Osteocyte (in vitro differentiated cells): Measurements from ENCODE around the gene MYO18B. TPM values are rescaled to one million over a fixed set of nuclear protein-coding genes. Genes with fewer than 3 reads are reported as not detected.
A peak's percentile ranks its signal among the peaks of the same experiment; 100 is the strongest.

ENCODE experiments used
- DNase-seq: peaks from one replicate; pipeline ENCODE4 v3.0.0; 2021; ENCODE audit warnings: mixed read lengths; ENCODE audit not compliant: unreplicated experiment; ENCODE audit errors: extremely low spot score
- H3K27ac Mint-ChIP-seq: one replicate; pipeline ENCODE4 v1.8.0; 2021; ENCODE audit warnings: mild to moderate bottlenecking, mixed read lengths; ENCODE audit not compliant: unreplicated experiment
- H3K27me3 Mint-ChIP-seq: one replicate; pipeline ENCODE4 v1.8.0; 2021; ENCODE audit warnings: mixed read lengths; ENCODE audit not compliant: unreplicated experiment
- H3K36me3 Mint-ChIP-seq: one replicate; pipeline ENCODE4 v1.8.0; 2021; ENCODE audit warnings: mixed read lengths; ENCODE audit not compliant: unreplicated experiment
- H3K4me1 Mint-ChIP-seq: one replicate; pipeline ENCODE4 v1.8.0; 2021; ENCODE audit warnings: mixed read lengths; ENCODE audit not compliant: unreplicated experiment
- H3K4me3 Mint-ChIP-seq: one replicate; pipeline ENCODE4 v1.8.0; 2021; ENCODE audit warnings: mild to moderate bottlenecking, moderate library complexity, mixed read lengths; ENCODE audit not compliant: unreplicated experiment
- H3K9me3 Mint-ChIP-seq: one replicate; pipeline ENCODE4 v1.8.0; 2021; ENCODE audit warnings: mixed read lengths; ENCODE audit not compliant: unreplicated experiment
- CTCF ChIP-seq: fragments of 200-600 bp; sonication (generic); IDR thresholded peaks from 2 replicates; pipeline ENCODE4 v1.5.0; 2021; ENCODE audit warnings: antibody characterized with exemption, mild to moderate bottlenecking, moderate library complexity
- total RNA-seq: library from RNA; stranded (reverse); gene quantifications from 2 replicates; pipeline ENCODE4 v1.2.1, GENCODE V29; 2021

MYO18B gene
- total RNA-seq, 1 donor from 2014 or later: not detected

DNA sequence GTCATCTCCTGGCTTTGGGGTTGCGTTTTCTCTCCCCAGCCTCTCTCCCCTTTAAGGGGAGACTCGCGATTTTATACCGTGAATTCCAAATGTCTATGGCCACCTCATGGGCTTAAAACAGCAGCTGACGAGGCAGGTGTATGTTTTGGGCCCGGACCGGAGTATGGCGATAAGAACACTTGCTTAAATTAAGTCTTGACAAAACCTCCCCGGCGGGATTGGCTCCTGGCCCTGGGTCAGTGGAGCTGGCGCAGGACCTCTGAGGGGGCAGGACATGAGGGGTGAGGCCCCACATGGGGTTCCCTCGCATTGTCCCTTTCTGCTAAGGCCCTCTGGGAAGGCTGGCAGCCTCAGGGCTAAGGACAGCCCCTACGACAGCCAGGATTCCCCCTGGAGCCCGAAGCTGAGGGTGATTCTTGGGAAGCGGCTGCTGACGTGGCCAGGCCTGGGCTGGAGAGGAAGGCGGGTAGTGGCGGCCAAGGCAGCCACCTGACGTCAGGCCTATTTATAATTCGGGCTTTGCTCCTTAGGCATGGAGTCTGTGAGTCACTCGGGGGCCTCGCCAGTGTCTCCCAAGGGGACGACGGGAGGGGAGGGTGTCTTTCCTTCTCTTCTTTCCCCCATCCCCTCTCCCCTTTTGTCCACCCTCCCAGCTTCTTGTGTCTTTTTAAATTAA is 12.7 kb downstream of the MYO18B start:
- Mint-ChIP-seq H3K9me3 (no peaks in the 10 kb centered on the region), H3K27ac (no peak overlapping the region), H3K27me3 (no peaks in the 10 kb centered on the region), H3K36me3 (no peaks in the 10 kb centered on the region), H3K4me1 (peaks cover 4% of the 10 kb centered on the region), H3K4me3 (no peak overlapping the region)
- no peak for DNase-seq
- no peak for TF ChIP-seq CTCF

DNA sequence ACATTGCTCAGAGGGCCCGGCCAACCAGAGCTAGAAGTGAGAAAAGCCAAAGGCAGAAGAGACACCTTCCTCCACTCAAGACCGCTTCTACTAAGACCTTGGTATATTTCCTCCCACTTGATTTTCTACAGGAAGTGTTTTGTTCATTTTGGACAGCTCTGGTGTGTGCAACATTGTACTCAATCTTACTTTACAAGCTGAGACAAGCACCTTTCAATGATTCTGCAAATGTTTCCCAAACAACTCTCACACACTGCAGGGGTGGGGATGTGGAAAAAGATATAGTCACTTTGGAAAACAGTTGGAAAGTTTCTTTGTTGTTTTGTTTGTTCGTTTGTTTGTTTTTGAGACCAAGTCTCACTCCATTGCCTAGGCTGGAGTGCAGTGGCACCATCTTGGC is 15.7 kb downstream of the MYO18B start:
- H3K4me3 Mint-ChIP-seq: no peak overlapping the region
- no peaks in the 10 kb centered on the region for H3K36me3 Mint-ChIP-seq
- no peak for TF ChIP-seq CTCF
- H3K9me3 Mint-ChIP-seq: no peaks in the 10 kb centered on the region
- no peak overlapping the region for H3K27ac Mint-ChIP-seq
- DNase-seq: no peak
- peaks cover 16% of the 10 kb centered on the region for H3K4me1 Mint-ChIP-seq
- H3K27me3 Mint-ChIP-seq: no peaks in the 10 kb centered on the region

- no peaks in the 10 kb centered on the region for H3K36me3 Mint-ChIP-seq
- peaks cover 16% of the 10 kb centered on the region for H3K4me1 Mint-ChIP-seq
- H3K27me3 Mint-ChIP-seq: no peaks in the 10 kb centered on the region
- no peak for DNase-seq
- TF ChIP-seq CTCF: no peak
- H3K9me3 Mint-ChIP-seq: no peaks in the 10 kb centered on the region
- no peak overlapping the region for H3K4me3 Mint-ChIP-seq
- no peak overlapping the region for H3K27ac Mint-ChIP-seq
Measured at GRCh38 chr22:25758316-25758715, 16.3 kb downstream of the MYO18B start.

DNA sequence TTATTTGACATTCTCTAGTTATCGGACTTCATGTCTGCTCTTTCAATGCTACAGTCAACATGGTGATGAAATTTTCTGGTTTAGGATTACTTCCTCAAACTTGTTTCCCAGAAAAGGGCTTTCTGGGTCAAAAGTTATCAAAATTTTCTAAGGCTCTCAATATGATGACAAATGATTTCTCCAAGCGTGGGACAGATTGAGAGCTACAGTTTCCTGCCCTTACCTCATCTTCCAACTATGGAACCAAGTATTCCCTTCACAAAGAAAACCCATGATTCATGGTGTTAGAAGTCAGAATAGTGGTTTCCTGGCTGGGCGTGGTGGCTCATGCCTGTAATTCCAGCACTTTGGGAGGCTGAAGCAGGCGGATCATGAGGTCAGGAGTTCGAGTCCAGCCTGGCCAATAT is 17.8 kb downstream of the MYO18B start:
- Mint-ChIP-seq H3K27ac (peak overlapping the region; percentile 44), H3K4me3 (no peak overlapping the region), H3K4me1 (peaks cover 16% of the 10 kb centered on the region), H3K36me3 (no peaks in the 10 kb centered on the region), H3K27me3 (no peaks in the 10 kb centered on the region), H3K9me3 (no peaks in the 10 kb centered on the region)
- no peak for DNase-seq
- TF ChIP-seq CTCF: no peak

- no peak for DNase-seq
- Mint-ChIP-seq H3K36me3 (no peaks in the 10 kb centered on the region), H3K4me3 (no peak overlapping the region), H3K9me3 (no peaks in the 10 kb centered on the region), H3K27me3 (no peaks in the 10 kb centered on the region), H3K27ac (peak overlapping the region; percentile 41), H3K4me1 (peaks cover 16% of the 10 kb centered on the region)
- no peak for TF ChIP-seq CTCF
Measured at GRCh38 chr22:25760294-25760693, 18.3 kb downstream of the MYO18B start.
